ENCODE results near the gene AMN.

AMN gene

GRCh38 chr14:102899516-102899900 is 23.0 kb upstream of the AMN start:
- DNase-seq, result no peak

DNA sequence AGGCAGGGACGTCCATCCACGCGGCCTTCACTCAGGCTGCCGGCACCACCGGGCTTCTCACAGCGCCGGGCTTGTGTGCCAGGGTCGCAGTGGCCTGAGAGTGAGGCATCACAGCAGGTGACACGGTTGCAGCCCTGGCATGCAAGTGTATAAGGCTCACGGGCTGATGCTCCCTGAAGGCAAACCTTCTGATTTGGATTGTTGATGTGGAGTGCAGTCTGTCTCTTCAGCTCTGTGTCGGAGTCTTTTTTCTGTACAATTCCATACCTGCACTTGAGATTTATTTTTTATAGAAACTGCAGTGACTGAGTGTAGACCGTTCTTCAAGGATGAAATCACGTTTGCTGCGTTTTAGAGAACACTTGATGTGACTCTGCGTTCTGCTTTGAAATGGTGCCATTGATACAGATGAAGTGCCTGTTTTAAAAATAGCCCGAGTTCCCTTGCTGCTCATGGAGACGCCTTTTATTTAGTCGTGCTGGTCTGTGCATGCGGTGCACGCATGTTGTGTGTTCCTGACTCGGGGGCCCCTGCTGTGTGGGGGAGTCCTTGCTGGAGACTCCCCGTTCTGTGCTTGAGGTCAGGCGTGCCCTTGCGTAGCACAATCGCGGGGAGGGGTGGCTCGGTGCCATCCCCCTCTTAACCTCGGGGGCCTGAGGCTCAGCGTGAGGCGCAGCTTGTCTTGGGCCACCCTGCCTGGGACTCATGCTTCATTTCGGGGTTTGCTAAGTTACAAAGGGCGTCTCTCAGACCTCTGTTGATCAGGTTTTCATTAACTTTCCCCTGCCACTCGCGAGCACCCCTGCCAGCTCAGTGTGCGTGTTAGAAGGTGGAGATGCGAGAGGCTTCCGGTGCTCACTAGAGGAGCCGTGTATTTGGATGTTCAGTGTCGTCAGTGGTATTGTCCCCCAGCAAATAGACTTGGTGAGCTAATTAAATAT is 21.6 kb upstream of the AMN start:
- no peak for DNase-seq

GRCh38 chr14:102901633-102902032 is 20.8 kb upstream of the AMN start:
- DNase-seq, result no peak

DNA sequence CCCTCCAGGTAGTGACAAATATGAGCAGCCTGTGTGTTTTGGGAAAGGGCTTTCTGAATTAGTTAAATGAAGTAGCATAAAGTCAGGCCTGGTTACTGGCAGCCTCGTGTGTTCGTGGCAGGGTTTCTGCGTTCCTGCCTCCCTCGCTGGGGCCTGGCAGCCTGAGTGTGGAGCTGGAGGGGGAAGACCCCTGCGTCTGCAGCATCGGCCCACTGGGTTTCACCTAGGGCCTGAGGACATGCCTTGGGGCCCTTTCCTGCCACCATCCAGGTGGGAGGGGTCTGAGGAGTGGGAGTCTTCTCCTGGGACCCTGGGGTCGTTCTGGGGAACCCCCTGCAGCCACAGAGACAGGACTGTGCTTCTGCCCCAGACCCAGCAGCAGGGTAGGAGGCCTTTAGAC is 20.4 kb upstream of the AMN start:
- no peak for DNase-seq

DNA sequence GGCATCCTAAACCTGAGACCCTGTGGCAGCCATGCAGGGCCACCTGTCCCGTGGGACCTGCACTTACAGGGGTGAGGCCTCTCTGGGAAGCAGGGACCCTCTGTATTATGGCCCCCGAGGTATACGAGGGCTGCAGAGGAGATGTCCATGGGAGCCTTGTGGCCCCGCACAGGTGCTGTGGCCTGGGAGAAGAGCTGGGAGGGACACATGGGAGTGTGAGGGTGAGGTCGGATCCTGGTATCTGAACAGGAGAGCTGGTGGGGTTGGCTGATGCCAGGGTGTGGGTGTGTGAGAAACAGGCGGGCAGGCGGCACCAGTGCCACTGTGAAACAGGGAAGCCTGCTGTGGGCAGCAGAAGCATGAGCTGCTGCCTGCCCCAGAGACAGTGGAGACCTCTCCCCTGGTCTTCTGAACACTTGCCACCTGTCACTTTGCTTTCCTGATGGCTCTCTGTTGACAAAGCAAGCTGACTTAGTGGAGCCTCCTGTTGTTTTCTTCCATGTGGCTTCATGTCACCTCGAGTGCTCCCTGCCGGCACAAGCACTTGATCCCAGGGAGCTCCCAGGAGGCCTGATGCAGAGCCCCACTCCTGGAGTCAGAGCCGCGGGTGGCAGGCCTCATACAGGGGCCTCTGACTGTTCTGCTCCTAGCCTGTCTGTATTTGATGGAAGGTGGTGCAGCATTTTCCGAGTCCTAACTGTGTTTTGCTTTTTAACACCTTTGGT is 19.8 kb upstream of the AMN start:
- no peak for DNase-seq

DNA sequence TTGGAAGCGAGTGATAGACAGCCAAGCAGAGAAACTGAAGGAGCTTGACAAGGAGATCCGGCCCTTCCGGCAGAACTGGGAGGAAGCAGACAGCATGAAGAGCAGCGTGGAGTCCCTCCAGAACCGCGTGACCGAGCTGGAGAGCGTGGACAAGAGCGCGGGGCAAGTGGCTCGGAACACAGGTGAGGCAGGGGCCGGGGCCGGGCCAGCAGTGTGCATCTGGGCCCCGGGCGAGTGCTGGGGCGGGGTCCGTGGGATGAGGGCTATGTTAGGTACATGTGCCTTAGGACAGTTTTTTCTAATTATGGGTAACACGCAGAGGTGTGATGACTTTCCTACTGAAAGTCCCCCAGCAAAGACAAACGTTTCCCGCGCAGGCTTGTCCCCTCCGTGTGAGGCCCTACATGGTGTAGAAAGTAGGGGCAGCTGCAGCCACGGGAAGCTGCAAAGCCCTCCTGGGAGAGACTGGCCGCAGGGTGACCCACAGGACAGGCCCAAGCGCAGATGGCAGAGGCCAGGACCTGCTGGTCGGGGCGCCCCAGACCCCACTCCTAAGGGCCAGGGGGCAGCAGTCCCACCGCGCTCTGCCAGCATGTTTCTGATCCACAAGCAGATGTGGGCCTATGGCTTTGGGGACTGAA is 19.1 kb upstream of the AMN start:
- DNase-seq, result no peak

- no peak for DNase-seq
Measured at GRCh38 chr14:102903889-102904512, 18.5 kb upstream of the AMN start.

DNA sequence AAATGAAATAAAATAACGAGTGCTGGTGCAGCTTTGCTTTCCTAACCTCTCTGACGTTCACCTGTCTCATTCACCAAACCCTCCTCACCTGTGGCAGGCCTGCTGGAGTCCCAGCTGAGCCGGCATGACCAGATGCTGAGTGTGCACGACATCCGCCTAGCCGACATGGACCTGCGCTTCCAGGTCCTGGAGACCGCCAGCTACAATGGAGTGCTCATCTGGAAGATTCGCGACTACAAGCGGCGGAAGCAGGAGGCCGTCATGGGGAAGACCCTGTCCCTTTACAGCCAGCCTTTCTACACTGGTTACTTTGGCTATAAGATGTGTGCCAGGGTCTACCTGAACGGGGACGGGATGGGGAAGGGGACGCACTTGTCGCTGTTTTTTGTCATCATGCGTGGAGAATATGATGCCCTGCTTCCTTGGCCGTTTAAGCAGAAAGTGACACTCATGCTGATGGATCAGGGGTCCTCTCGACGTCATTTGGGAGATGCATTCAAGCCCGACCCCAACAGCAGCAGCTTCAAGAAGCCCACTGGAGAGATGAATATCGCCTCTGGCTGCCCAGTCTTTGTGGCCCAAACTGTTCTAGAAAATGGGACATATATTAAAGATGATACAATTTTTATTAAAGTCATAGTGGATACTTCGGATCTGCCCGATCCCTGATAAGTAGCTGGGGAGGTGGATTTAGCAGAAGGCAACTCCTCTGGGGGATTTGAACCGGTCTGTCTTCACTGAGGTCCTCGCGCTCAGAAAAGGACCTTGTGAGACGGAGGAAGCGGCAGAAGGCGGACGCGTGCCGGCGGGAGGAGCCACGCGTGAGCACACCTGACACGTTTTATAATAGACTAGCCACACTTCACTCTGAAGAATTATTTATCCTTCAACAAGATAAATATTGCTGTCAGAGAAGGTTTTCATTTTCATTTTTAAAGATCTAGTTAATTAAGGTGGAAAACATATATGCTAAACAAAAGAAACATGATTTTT is 17.1 kb upstream of the AMN start:
- DNase-seq, result no peak

GRCh38 chr14:102906616-102907302 is 15.7 kb upstream of the AMN start:
- DNase-seq, result no peak

DNA sequence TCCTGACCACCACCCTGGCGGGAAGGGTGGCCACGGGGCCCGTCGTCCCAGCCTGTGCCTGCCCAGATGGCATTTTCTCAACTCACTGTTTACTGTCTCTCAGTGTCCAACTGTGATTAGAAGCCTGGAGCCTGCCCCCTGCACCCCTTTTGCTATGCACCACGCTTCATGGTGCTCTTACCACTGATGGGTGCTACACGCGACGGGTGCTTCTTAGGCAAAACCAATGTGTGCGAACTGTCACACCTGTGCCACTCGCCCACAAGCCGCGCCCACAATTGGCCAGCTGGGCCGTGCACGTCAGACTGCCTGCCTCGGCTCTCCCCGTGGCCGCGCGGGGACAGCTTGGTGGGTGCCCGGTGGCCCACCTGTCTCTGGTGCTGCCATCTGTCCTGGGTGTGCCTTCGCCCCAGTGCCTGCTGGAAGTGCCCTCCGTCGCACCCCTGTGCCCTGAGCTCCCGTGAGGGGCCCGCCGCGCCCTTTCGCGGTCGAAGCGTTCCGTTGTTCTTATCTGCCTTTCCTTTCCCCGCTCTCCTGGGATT is 15.1 kb upstream of the AMN start:
- no peak for DNase-seq

GRCh38 chr14:102907980-102908730 is 14.3 kb upstream of the AMN start:
- DNase-seq, result no peak

GRCh38 chr14:102908766-102909455 is 13.6 kb upstream of the AMN start:
- no peak for DNase-seq

DNA sequence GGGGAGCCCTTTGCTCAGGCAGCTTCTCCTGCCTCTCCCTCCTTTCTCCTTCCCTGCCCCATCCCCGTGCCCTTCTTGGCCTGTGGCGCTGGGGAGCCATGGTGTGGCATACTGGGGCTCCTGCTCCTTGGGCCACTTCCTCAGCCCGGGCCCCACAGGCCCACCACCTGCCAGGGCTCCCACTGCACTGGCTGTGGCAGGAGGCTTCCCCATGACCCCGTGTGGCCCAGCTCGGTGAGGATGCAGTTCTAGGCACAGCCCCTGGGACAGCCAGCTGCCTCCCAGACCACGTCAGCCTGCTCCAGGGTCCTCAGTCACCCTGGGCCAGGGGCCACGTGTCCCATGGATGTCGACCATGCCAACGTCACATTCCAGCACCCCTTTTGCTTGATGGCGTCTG is 13.0 kb upstream of the AMN start:
- DNase-seq, result no peak

DNA sequence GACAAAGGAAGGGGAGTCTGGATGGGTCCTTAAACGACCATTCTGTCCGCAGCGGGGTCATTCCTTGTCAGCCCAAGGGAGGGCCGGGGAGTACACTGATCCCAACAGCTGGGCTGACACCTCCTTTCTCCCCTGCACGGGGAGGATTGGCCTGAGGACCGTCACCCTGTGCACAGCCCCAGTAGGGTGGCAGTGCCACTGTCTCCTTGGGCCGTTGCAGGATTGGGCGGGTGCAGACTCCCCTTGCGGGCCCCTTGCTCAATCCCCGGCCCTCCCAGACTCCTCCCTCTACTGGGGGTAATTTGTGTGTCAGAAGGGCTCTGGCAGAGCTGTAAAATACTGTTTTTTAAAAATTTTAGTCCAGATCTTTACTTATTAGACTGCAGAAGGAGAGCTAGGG is 12.6 kb upstream of the AMN start:
- DNase-seq, result no peak

- DNase-seq, result no peak
Measured at GRCh38 chr14:102910442-102910841, 12.0 kb upstream of the AMN start.

- DNase-seq, result no peak
Measured at GRCh38 chr14:102911541-102911951, 10.9 kb upstream of the AMN start.

DNA sequence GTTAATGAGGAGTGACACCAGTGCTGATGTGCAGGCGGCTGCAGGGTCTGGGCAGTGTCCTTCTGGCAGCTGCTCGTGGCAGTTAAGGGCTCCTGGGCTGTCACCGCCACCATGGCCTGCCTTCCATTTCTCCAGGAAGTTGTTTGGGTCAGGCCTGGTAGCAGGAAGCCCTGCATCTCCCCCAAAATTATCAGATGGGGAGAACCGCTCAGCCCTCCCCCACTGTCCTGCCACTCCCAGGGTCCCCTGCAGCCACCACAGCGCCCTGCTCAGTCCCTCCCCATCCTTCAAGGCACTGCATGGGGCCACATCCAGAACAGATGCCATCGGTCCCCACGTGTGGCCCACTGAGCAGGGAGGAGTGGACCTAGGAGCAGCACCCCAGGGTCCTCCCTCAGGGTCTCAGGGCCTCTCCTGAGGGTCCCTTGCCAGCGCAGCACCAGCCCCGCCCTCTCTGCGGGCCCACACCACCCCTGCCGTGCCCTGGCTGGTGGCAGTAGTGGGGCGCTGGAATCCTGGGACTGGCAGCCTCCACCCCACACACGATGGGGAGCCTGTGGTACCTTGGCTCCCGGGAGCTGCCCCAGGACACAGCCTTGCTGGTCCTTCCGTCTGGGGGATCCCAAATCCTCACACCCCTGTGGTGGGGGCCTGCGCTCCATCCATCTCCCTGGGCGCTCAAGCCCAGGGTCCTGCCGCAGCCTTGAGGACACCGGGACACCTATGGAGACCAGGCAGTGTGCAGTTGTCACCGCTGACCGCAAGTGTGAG is 10.3 kb upstream of the AMN start:
- DNase-seq, result no peak

DNA sequence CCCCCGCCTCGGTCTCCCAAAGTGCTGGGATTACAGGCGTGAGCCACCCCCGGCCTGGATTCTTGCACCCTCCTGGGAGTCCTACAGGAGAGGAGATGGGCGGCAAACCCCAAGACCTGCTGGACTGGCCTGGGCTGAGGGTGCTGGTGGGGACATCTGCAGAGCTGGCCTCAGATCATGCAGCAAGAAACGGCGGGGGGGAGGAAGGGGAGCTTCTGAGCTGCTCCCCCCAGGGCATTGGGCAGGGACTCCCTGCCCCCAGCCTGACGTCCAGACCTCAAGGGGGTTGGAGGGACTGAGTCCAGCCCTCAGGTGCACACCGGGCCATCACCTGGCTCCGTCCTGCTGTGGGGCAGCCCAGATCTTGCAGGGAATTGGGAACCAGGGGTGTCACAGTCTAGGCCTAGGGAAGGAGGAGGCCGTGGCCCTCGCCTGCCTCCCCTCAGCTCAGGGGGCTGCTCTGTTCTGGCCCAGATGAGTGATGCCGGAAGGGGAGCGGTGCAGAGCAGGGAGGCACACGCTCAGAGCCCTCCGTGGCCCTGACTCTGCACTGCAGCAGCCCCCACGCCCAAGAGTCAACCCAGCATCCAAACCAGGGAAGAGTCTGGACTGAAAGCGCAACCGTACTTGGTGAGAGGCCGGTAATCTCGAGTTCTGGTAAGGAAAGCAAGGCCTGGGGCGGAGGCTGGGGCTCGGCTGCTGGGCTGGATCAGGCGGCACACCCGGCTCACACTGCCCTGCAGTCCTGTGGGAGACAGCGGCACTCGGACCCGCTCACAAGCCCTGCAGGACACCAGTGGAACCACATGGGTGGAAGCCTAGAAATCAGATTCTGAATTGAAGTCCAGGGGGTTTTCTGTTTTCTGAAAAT is 8.9 kb upstream of the AMN start:
- no peak for DNase-seq
